ENCODE results near the gene SNX9. TPM values are rescaled to one million over a fixed set of nuclear protein-coding genes. Genes with fewer than 3 reads are reported as not detected.
A peak's percentile ranks its signal among the peaks of the same experiment; 100 is the strongest.

The SNX9 gene
- total and polyA plus RNA-seq, 2 donors (not counting 1 experiment from before 2014, with no cell fraction given): 10.0 to 50.7 TPM

GRCh38 chr6:157831424-157832249 is 8.6 kb downstream of the SNX9 start:
- CTCF ChIA-PET: interaction anchor here (1.0 to 1.6 kb wide), 3 partner anchors 41 to 67 kb away, joined by 3 to 5 read pairs (median 4); no protein-coding TSS in a partner anchor

More at GRCh38 chr6:157831424-157832249, 8.6 kb downstream of the SNX9 start:
- 50% methylated on average over 1 of the region's 3 CpGs for WGBS (ENCODE audit: insufficient coverage)
- intact Hi-C loops (cut with micrococcal nuclease): no loop called here
- H4K20me1 ChIP-seq (ENCODE audit: control insufficient read depth, insufficient read depth, low read length, poor library complexity, severe bottlenecking): peaks cover 72% of the 10 kb centered on the region
- peaks cover 25 to 30% of the 10 kb centered on the region in 2 donors for H3K4me1 ChIP-seq (ENCODE audit: control insufficient read depth in 2 of 2, insufficient read depth in 2 of 2, low read length in 2 of 2)
- H3K4me1 Mint-ChIP-seq: peaks cover 60% of the 10 kb centered on the region
- ATAC-seq (ENCODE audit: low read depth): no peak
- H3K9ac ChIP-seq (ENCODE audit: low read length): no peak overlapping the region
- TF ChIP-seq CTCF (IDR thresholded peaks at IDR 0.05): no peak
- no peak for TF ChIP-seq EZH2 (IDR thresholded peaks at IDR 0.05; ENCODE audit: borderline replicate concordance, insufficient read depth, low read depth, low read length, poor library complexity, severe bottlenecking)
- H3K27ac Mint-ChIP-seq: no peak overlapping the region
- H2AFZ ChIP-seq (ENCODE audit: insufficient read depth, low read depth, low read length, poor library complexity, severe bottlenecking): no peak overlapping the region
- POLR2A ChIA-PET: no interaction called here
- H3K9me3 Mint-ChIP-seq (ENCODE audit: insufficient read depth): no peaks in the 10 kb centered on the region
- H3K4me3 Mint-ChIP-seq: peak overlapping the region; percentile 13
- H3K27me3 ChIP-seq (replicated peaks in 1 of 4; ENCODE audit: control extremely low read depth in 1 of 4, control insufficient read depth in 3 of 4, insufficient read depth in 4 of 4, low read length in 3 of 4): no peaks in the 10 kb centered on the region
- H3K36me3 ChIP-seq (replicated peaks in 1 of 2; ENCODE audit: control extremely low read depth in 1 of 2, control insufficient read depth in 1 of 2, extremely low read depth in 1 of 2, insufficient read depth in 2 of 2, low read length in 1 of 2): peaks cover 1 to 4% of the 10 kb centered on the region in 2 experiments
- peaks cover 0 to 12% (median 9%) of the 10 kb centered on the region in 3 donors for H3K9me3 ChIP-seq (ENCODE audit: control extremely low read depth in 1 of 3, control insufficient read depth in 2 of 3, insufficient read depth in 1 of 3, low read length in 2 of 3)
- H3K79me2 ChIP-seq (ENCODE audit: control insufficient read depth, insufficient read depth, low read length): peaks cover 90% of the 10 kb centered on the region
- H3K27ac ChIP-seq (ENCODE audit: low read length in 2 of 2): no peak overlapping the region
- DNase-seq: no peak
- no peaks in the 10 kb centered on the region for H3K27me3 Mint-ChIP-seq
- peak overlapping the region; percentile 20 for H3K4me2 ChIP-seq (replicated peaks; ENCODE audit: low read depth, low read length, poor library complexity, severe bottlenecking)
- H3K4me3 ChIP-seq (ENCODE audit: control extremely low read depth in 1 of 5, extremely low read depth in 1 of 5, insufficient read depth in 1 of 5, low read depth in 2 of 5, low read length in 4 of 5): no peak overlapping the region

All from B cell (primary cell).